AG08396 (cell line): ENCODE results near the gene SLC35F1.

ENCODE experiments used
- DNase-seq: peaks from one replicate; pipeline ENCODE4 v3.0.0; 2012; ENCODE audit warnings: low spot score, mixed read lengths

SLC35F1 gene

DNA sequence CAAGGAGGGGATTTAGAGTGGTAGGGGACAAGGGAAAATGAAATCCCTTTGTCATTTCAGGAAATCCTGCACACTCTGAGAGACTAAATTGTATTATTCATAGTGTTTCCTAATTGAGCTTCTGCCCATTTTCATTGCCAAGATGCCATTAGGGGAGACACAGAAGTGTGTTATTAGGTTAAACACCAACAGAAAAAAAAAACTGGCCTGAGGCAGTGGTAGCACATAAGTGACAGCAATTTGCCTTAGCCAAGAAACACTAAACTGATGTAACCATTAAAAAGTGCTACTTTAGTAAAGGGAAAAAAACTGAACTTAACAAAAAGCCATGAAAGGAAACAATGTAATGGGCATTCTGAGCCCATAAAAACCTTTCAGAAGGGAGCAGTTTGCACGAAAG lies 370.6 kb downstream of the SLC35F1 start:
- DNase-seq, result no peak

DNA sequence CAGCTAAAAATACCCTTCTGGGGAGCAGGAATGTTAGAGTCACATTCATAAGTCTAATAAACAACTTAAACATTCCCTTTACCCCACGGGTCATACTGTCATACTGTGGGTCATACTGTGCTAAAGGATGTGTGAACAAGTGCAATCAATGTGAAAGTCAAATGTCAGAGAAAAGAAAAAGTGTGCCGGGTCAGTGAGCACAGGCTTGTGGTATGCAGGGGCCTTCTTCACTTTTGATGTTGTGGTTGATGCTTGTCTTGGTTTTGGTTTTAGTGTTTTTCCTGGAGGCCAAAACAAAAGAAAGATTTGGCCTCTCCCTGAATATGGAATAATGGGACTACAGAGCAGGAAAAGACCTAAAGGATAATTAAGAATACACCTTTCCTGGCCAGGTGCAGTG lies 373.1 kb downstream of the SLC35F1 start:
- no peak for DNase-seq

DNA sequence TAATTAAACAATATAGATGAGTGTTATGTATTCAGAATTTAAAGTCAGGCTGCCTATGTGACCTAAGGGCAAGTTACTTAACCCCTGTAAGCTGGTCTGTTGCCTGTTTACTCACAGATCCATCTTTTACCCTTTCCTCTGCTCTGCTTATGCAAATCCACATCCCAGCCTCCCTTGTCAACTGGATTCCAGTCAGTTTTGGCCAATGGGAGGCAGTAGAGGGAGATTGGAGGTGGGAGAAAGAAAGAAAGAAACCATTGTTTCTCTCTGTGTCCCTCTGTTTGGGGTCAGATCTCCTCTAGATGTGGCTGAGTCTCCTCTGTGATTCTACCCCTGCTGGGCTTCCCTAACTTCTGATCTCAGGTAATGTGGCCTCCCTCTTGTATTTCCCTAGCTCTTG lies 374.2 kb downstream of the SLC35F1 start:
- DNase-seq, result no peak

DNA sequence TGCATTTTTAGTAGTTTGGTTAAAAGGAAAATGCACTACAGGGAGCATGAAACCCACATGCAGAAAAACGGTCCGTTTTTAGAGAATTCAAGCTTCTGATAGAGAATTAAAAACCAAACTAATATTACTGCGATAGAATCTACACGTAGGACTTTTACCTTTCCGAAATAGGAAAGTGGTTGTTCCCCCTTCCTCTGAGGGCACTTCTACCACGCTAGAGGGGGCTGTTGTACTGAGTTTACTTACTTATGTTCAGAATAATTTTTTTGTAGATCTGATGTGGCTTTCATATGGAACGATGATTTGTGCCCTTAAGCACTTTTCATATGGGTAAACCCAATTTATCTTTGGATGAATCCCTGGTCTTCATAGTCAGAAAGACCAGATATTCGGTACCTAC lies 376.7 kb downstream of the SLC35F1 start:
- DNase-seq, result peak; percentile 27

DNA sequence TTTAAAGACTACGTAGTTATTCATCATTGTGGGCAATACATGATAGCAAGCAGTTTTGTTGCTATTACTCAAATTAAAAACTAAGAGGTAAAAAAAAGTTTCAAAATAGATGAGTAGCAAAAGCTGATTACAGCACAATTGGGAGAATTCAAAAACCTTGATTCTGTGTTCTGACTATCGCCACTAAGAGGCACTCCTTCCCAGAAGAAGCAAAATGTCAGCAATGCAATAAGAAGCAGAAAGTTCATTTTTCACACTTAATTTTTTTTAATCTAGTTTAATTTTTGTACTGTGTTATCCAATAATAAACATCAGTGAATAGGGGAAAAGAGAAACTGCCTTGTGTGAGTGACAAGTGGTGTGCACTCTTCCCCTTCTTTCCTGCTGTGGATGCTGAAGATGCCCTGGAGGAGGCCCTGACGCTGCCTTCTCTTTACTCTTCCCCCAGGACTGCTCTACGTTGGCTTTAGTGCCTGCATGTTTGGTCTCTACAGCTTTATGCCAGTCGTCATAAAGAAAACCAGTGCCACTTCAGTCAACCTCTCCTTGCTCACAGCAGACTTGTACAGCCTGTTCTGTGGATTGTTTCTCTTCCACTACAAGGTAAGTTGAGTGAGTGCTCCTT lies 377.8 kb downstream of the SLC35F1 start:
- peak; percentile 8 for DNase-seq

DNA sequence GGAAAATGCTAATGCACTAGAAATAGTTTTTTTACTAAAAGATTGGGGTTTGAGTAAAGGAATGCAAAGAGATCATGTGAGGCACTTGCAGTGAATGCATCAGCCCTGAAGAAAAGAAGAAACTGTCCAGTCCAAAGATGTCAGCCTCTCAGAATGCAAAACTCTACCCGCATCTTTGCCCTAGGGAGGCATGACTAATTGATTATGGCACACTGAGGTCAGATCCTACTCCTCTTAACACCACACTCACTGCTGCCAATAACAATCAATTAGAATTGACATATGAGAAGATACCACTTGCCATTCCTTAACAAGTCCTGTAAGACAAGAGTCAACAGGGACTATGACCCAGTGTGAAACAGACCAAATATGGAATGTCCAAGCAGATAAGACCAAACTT lies 378.7 kb downstream of the SLC35F1 start:
- no peak for DNase-seq

DNA sequence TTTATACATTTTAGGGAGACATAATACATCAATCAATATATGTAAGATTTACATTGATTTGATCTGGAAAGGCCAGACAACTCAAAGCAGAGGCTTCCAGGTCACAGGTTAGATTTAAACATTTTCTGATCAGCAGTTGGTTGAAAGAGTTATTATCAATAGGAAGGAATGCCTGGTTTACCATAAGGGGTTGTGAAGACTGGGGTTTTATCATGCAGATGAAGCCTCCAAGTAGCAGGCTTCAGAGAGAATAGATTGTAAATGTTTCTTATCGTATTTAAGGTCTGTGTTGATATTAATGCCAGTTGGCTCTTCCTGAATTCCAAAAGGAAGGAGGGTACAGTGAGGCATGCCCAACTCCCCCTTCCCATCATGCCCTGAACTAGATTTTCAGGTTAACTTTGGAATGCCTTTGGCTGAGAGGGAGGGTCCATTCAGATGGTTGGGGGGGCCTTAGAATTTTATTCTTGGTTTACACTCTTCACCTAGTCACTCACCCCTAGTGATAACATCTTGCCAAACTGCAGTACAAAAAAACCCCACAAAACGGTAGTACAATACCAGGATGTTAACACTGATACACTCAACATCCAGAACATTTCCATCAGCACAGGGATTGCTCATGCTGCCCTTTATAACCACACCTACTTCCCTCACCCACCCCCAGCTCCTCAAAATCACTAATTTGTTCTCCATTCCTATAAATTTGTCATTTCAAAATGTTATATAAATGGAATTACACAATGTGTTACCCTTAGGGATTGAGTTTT lies 381.5 kb downstream of the SLC35F1 start:
- peak; percentile 11 for DNase-seq

DNA sequence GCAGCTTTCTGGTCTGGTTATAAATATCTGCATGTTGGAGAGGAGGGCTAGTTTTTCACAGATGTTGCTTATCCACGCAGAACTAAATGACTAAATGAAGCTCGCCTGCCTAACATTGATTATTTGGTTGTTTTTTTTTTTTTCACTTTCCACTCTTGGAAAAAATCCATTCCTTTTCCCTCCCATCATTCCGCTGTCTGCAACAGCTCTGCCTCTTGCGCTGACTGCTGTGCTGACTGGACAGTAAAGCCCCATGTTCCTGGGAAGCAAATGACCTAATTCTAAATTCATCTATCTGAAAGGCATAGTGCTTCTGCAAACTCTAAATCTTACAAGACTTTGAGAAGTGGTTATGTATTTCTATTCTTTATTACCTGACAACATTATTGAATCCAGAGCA lies 385.5 kb downstream of the SLC35F1 start:
- DNase-seq, result no peak

DNA sequence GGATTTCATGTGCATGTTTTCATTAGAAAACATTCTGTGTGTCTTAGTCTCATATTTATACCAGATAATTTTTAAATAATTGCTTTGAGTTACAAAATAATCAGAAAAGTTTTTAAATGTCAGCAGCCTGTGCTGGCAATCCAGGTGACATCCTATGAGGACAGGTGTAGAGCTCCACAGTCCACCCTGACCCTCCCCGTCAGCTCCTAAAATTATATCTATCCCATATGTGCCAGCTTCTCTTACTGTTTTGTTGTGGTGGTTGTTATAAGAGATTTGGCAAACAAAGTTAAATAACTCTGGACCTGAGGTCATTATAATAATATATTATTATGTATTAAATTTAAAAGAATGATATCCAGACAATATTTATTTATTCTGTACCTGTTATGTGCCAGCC lies 387.8 kb downstream of the SLC35F1 start:
- DNase-seq, result no peak

DNA sequence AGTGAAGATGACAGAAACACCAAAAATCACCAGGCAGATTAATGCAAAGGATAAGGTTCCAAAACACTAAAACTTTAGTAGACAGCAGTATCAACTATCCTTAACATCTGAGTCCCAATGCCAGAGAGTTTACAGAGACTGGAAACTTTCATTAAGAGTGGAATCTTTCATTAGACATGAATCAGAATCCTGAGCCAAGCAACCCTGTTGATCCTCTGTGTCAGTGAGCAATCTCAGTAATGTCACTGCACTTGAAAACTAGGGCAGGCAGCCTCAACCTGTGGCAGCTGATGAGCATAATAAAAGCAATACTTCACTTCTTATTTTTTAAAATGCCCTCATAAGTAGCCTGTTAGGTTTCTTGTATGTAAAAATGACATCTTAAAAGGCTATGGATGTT lies 388.3 kb downstream of the SLC35F1 start:
- no peak for DNase-seq

DNA sequence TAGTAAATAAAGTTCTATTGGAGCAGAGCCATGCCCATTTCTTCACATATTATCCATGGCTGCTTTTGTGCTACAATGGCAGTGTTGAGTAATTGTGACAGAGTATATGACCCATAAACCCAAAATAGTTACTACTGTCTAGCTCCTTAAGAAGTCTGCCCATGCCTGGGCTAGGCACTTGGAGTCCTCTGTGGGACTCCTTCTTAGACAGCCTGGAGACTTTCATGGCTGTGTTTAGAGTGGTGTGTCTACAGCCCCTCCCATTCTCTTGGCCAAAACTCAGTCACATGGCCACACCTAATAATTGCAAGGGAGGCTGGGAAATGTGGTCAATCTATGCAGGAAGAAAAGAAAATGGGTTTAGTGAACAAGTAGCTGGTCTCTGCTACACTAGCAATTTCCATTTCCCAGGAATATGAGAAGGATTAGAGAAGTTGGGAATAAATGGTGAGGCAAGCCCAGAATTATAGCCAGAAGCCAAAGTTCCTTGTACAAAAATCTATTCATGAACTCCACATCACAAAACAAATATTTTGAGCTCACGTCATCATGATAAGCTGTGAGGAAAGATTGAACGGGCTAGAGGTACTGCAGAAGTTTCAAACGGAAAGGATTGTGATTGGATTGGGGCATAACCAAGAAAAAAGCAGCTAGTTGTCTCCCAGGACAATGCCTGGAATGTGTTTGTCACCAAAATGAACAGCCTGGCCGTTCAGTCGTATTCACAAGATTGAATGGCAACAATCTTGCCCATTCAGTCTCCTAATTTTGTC lies 389.3 kb downstream of the SLC35F1 start:
- no peak for DNase-seq

DNA sequence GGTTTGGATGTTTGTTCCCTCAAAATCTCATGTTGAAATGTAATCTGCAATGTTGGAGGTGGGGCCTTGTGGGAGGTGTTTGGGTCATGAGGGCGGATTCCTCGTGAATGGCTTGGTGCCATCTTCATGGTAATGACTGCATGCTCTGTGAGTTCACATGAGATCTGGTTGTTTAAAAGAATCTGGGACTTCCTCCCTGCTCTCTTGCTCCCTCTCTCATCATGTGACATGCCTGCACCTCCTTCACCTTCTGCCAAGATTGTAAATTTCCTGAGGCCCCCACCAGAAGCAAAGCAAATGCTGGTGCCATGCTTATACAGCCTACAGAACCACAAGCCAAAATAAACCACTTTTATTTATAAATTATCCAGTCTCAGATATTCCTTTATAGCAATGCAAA lies 390.8 kb downstream of the SLC35F1 start:
- DNase-seq, result no peak

DNA sequence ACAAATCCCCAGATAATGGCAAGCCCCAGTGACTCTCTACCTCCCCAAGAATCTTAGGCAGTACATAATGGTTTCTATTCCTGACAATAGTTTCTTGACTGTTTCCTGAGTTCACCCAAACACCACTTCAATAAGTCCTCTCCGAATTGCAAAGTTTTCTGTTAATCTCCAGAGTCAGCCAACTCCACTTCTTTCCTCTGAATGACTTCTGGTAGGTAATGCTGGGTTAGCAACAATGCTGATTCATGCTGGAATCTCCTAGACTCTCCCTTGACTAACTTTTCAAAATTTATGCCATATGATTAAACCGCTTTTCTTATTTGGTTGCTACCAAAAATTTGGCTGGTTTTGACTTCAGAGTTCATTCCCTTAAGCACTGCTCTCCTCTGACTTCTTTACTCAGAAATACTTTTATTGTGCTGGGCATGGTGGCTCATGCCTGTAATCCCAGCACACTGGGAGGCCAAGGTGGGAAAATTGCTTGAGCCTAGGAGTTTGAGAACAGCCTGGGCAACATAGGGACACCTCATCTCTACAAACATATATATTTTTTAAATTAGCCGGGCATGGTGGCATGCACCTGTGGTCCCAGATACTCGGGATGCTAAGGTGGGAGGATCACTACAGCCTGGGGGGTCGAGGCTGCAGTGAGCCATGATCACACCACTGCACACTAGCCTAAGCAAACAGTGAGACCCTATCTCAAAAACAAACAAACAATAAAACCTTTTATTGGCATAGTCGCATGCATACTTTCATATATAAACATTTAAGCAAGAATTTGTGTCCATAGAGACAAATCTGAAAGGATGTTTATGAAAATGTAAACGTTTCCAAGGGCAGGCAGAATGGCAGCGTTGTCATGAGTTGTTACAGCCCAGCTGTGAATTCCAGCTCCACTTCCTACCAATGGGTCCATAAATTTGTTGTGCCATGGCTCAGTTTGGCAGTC lies 391.7 kb downstream of the SLC35F1 start:
- no peak for DNase-seq

DNA sequence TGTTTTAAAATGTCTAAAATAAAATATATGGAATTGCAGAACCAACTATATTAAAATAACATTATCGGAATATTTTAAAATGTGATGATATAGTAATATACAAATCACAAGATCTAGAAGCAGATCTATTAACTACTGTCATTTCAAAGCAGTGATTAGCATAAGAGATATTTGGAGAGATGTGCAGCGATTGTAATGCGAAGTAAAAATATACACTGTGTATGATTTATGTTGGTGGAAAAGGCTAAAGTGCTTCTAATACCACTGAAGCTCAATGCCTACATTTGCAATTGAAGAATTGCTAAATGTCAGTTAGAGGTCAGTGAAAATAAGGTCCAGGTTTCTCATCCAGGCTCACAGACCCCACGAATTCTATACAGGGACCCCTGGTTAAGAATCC lies 392.4 kb downstream of the SLC35F1 start:
- DNase-seq, result no peak

DNA sequence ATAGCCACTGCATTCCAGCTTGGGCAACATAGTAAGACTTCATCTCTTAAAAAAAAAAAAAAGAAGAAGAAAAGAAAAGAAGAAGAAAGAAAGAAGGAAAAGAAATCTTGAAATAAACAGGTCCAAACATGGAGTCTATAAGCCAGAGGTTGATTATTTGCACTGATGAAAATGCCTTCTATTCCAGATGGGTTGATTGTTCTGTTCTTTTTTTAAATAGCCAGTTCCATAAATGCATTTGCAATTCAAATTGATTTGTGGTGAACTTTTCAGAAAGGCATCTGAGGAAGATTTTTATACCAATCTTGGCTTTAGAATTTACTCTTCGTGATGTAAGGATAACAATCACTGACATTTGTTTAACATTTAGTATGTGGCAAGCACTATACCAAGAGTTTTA lies 397.3 kb downstream of the SLC35F1 start:
- DNase-seq, result no peak

DNA sequence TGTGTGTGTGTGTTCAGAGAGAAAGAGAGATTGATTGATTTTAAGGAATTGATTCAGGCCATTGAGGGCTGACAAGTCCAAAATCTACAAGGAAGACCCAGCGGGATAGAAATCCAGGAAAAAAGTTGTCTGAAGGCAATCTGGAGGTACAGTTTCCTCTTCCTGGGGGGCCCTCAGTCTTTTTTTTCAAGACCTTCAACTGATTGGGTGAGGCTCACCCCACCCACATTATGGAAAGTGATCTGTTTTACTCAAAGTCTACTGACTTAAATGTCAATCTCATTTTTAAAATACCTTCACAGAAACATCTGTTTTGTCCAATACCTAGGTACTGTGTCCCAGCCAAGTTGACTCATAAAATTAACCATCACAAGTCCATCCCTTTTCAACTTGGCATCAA lies 398.0 kb downstream of the SLC35F1 start:
- DNase-seq, result no peak

DNA sequence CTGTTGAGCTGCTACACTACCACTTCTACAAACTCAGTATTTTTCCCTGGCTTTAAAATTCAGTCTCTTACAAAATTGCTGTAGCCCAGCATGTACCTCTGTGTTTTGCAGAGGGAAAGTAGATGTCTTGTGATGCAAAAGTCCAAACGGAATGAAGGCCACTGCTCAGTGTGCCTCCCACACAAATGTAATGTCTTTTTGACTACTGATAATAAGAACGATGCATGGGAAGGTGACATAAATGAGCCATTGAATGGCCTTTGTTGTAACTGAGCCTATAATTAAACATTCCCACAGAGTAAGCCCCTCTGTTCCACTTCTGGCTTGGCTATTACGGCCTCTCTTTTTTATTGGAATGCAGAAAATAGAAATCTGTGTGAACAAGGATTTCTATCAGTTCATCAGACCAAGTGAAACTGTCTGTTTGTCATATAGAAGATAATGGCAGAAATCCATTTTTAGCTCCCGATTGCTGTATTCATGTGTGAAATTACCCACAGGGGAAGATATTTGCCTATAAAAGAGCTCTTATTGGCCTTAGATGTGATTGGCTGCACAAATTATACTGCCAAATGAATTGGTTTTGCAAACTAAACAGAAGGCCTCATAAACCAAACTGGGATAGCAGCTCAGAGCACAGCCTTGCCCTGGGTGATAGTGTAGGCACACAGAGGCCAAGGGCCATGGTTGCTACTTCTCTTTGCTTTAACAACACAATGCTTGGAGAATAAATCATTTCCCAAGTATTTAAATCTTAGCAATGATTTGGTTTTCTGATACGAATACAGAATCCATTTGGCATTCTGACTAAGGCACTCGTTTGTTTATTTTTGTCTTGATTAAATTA lies 399.6 kb downstream of the SLC35F1 start:
- no peak for DNase-seq

DNA sequence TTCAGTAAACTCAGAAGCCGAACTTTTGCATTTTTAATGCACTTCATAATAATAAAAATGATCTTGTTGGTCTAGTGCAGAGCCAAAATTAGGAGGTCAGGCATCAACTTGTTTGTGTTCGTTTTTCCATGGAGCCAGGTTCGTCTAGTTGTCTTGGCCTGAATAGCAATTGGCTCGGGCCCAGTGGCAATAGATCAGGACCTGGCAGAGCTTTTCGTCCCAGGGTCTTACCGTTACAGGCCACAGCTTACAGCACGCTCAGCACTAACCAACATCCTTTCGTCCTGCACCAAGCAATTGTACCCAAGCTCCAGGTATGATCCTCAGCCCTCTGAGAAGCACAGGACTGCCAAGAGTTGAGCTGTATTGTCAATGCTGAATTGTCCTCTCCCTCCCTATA lies 400.5 kb downstream of the SLC35F1 start:
- DNase-seq, result no peak

DNA sequence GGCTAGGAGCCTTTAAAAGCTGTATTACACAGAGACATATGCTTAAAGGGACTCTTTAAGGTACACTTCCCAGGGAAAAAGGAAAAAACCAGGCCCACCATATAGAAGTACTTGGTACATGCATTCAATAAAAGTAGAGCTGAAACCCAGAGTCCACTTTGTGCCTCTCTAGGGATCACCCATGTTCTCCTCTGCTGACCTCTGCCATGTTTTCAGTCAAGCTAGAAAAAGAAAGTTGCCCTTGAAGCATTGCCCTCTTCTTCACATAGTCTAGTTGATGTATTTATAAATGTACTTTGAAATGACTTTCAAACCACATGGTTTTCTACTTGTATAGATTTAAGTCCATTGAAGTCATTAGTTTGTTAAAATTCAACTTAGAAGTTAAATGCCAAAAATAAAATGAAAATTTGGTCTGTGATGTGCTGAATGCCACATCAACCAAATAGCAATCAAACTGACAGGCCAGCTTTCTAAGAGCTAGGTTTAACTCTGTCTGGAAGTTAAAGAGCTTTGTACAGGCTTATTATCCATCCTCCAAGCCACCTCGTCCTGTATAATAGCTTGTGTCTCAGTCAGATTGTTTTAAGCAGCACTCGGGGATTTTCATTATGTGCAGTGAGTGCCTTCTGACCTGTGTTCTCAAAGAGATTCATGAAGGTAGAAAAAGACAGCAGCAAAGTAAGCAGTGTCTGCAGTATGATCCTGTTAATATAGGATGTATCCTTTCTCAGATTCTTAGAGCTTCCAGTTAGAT lies 402.5 kb downstream of the SLC35F1 start:
- DNase-seq, result no peak

DNA sequence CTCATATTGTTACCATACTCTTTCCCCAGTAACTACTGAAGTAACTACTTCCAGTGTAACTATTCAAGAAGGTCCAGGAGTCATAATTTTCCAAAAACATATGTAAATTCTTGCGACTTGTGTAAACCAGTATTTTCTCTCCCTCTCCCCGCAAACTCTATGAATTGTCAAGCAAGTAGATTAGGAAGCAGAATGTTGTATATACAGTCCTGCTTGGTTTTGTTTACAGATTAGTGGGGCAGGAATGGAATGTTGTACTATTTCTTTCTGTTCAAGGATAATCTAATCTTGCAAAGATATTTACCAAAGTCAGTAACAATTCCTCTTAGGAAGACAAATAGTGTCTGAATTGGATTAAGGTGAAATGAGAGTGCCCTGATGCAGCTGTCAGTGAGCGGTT lies 406.1 kb downstream of the SLC35F1 start:
- no peak for DNase-seq
